ENCODE measurements around the gene LRRC75A.

- TF ChIP-seq, protein P1, sequence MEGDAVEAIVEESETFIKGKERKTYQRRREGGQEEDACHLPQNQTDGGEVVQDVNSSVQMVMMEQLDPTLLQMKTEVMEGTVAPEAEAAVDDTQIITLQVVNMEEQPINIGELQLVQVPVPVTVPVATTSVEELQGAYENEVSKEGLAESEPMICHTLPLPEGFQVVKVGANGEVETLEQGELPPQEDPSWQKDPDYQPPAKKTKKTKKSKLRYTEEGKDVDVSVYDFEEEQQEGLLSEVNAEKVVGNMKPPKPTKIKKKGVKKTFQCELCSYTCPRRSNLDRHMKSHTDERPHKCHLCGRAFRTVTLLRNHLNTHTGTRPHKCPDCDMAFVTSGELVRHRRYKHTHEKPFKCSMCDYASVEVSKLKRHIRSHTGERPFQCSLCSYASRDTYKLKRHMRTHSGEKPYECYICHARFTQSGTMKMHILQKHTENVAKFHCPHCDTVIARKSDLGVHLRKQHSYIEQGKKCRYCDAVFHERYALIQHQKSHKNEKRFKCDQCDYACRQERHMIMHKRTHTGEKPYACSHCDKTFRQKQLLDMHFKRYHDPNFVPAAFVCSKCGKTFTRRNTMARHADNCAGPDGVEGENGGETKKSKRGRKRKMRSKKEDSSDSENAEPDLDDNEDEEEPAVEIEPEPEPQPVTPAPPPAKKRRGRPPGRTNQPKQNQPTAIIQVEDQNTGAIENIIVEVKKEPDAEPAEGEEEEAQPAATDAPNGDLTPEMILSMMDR (IDR thresholded peaks at IDR 0.05): no peak
- TF ChIP-seq ZFX (IDR thresholded peaks at IDR 0.05; ENCODE audit: borderline replicate concordance): no peak
Measured at GRCh38 chr17:16516594-16517051, 24.6 kb upstream of the LRRC75A start.
